Islet precursor cell (in vitro differentiated cells): ENCODE measurements around the gene CEP95.
"Not testable (repeated sequence)": the region's sequence is repeated elsewhere in the genome, so short reads cannot be mapped to it uniquely, and the experiment has no call there.

ENCODE experiments used
- DNase-seq: peaks from one replicate; pipeline ENCODE4 v3.0.0-alpha.2; 2018

CEP95 gene

GRCh38 chr17:64577025-64577424 lies 70.2 kb downstream of the CEP95 start:
- DNase-seq = not testable (repeated sequence)

- no peak for DNase-seq
Measured at GRCh38 chr17:64579917-64580316, 73.1 kb downstream of the CEP95 start.

GRCh38 chr17:64580384-64581315 lies 73.9 kb downstream of the CEP95 start:
- DNase-seq = no peak

- DNase-seq = no peak
Measured at GRCh38 chr17:64583038-64583437, 76.3 kb downstream of the CEP95 start.

GRCh38 chr17:64585146-64585545 lies 78.4 kb downstream of the CEP95 start:
- DNase-seq = no peak
